Measurements from ENCODE around the gene MOB3B. TPM values are rescaled to one million over a fixed set of nuclear protein-coding genes. Genes with fewer than 3 reads are reported as not detected.

MOB3B gene
- total RNA-seq, 2 donors from 2014 or later, result 1.3 to 2.3 TPM

- no peak for DNase-seq (ENCODE audit: low spot score in 2 of 2)
- Mint-ChIP-seq H3K27ac (no peak overlapping the region), H3K36me3 (peaks cover 0 to 6% of the 10 kb centered on the region in 2 donors), H3K9me3 (no peaks in the 10 kb centered on the region)
- no peak for ATAC-seq
These were observed 121.1 kb downstream of the MOB3B start for GRCh38 chr9:27408482-27408881.

GRCh38 chr9:27408001-27408400 is 121.6 kb downstream of the MOB3B start:
- no peak for ATAC-seq
- Mint-ChIP-seq H3K9me3 (no peaks in the 10 kb centered on the region), H3K36me3 (peaks cover 0 to 6% of the 10 kb centered on the region in 2 donors)

GRCh38 chr9:27407491-27407890 is 122.1 kb downstream of the MOB3B start:
- Mint-ChIP-seq H3K9me3 (no peaks in the 10 kb centered on the region), H3K36me3 (peaks cover 0 to 6% of the 10 kb centered on the region in 2 donors), H3K27ac (no peak overlapping the region)
- ATAC-seq, result no peak
- no peak for DNase-seq (ENCODE audit: low spot score in 2 of 2)

More at GRCh38 chr9:27408001-27408400, 121.6 kb downstream of the MOB3B start:
- no peak overlapping the region for H3K27ac Mint-ChIP-seq
- no peak for DNase-seq (ENCODE audit: low spot score in 2 of 2)

GRCh38 chr9:27404661-27405060 is 125.0 kb downstream of the MOB3B start:
- ATAC-seq (no peak), DNase-seq (ENCODE audit: low spot score in 2 of 2) (no peak)
- peaks cover 0 to 6% of the 10 kb centered on the region in 2 donors for H3K36me3 Mint-ChIP-seq
- no peak overlapping the region for H3K27ac Mint-ChIP-seq
- H3K9me3 Mint-ChIP-seq, result no peaks in the 10 kb centered on the region

- ATAC-seq (no peak), DNase-seq (ENCODE audit: low spot score in 2 of 2) (no peak)
- peaks cover 0 to 6% of the 10 kb centered on the region in 2 donors for H3K36me3 Mint-ChIP-seq
- H3K27ac Mint-ChIP-seq, result no peak overlapping the region
- H3K9me3 Mint-ChIP-seq, result no peaks in the 10 kb centered on the region
These were observed 127.0 kb downstream of the MOB3B start for GRCh38 chr9:27402626-27403025.

GRCh38 chr9:27400334-27400880 is 129.2 kb downstream of the MOB3B start:
- DNase-seq (ENCODE audit: low spot score in 2 of 2) (no peak), ATAC-seq (no peak)
- H3K27ac Mint-ChIP-seq, result no peak overlapping the region
- H3K36me3 Mint-ChIP-seq, result no peaks in the 10 kb centered on the region
- no peaks in the 10 kb centered on the region for H3K9me3 Mint-ChIP-seq

- Mint-ChIP-seq H3K36me3 (no peaks in the 10 kb centered on the region), H3K9me3 (no peaks in the 10 kb centered on the region), H3K27ac (no peak overlapping the region)
- DNase-seq (ENCODE audit: low spot score in 2 of 2) (no peak), ATAC-seq (no peak)
These were observed 130.5 kb downstream of the MOB3B start for GRCh38 chr9:27398982-27399653.

GRCh38 chr9:27396495-27396894 is 133.1 kb downstream of the MOB3B start:
- DNase-seq (ENCODE audit: low spot score in 2 of 2) (no peak), ATAC-seq (no peak)
- Mint-ChIP-seq H3K9me3 (no peaks in the 10 kb centered on the region), H3K27ac (no peak overlapping the region), H3K36me3 (no peaks in the 10 kb centered on the region)

- no peak for ATAC-seq
- DNase-seq (ENCODE audit: low spot score in 2 of 2), result no peak
- H3K9me3 Mint-ChIP-seq, result no peaks in the 10 kb centered on the region
- H3K27ac Mint-ChIP-seq, result no peak overlapping the region
- H3K36me3 Mint-ChIP-seq, result no peaks in the 10 kb centered on the region
These were observed 134.1 kb downstream of the MOB3B start for GRCh38 chr9:27395484-27395921.

- no peaks in the 10 kb centered on the region for H3K9me3 Mint-ChIP-seq
- H3K27ac Mint-ChIP-seq, result no peak overlapping the region
- no peaks in the 10 kb centered on the region for H3K36me3 Mint-ChIP-seq
- no peak for ATAC-seq
- DNase-seq (ENCODE audit: low spot score in 2 of 2), result no peak
These were observed 134.8 kb downstream of the MOB3B start for GRCh38 chr9:27394826-27395201.

- H3K9me3 Mint-ChIP-seq, result no peaks in the 10 kb centered on the region
- no peak for DNase-seq (ENCODE audit: low spot score in 2 of 2)
- H3K27ac Mint-ChIP-seq, result no peak overlapping the region
- no peak for ATAC-seq
- H3K36me3 Mint-ChIP-seq, result no peaks in the 10 kb centered on the region
These were observed 135.3 kb downstream of the MOB3B start for GRCh38 chr9:27394154-27394825.

- Mint-ChIP-seq H3K36me3 (no peaks in the 10 kb centered on the region), H3K27ac (no peak overlapping the region), H3K9me3 (no peaks in the 10 kb centered on the region)
- DNase-seq (ENCODE audit: low spot score in 2 of 2) (no peak), ATAC-seq (no peak)
These were observed 136.4 kb downstream of the MOB3B start for GRCh38 chr9:27393054-27393846.

GRCh38 chr9:27392451-27392850 is 137.2 kb downstream of the MOB3B start:
- DNase-seq (ENCODE audit: low spot score in 2 of 2), result no peak
- Mint-ChIP-seq H3K9me3 (no peaks in the 10 kb centered on the region), H3K27ac (no peak overlapping the region), H3K36me3 (no peaks in the 10 kb centered on the region)
- no peak for ATAC-seq

- no peak for ATAC-seq
- Mint-ChIP-seq H3K9me3 (no peaks in the 10 kb centered on the region), H3K36me3 (no peaks in the 10 kb centered on the region), H3K27ac (no peak overlapping the region)
- no peak for DNase-seq (ENCODE audit: low spot score in 2 of 2)
These were observed 138.3 kb downstream of the MOB3B start for GRCh38 chr9:27391040-27391895.

- ATAC-seq, result no peak
These were observed 141.5 kb downstream of the MOB3B start for GRCh38 chr9:27388150-27388549.

GRCh38 chr9:27387722-27388121 is 141.9 kb downstream of the MOB3B start:
- H3K36me3 Mint-ChIP-seq, result no peaks in the 10 kb centered on the region
- H3K27ac Mint-ChIP-seq, result no peak overlapping the region
- no peaks in the 10 kb centered on the region for H3K9me3 Mint-ChIP-seq
- no peak for DNase-seq (ENCODE audit: low spot score in 2 of 2)
- ATAC-seq, result no peak

More at GRCh38 chr9:27388150-27388549, 141.5 kb downstream of the MOB3B start:
- H3K36me3 Mint-ChIP-seq, result no peaks in the 10 kb centered on the region
- H3K27ac Mint-ChIP-seq, result no peak overlapping the region
- no peak for DNase-seq (ENCODE audit: low spot score in 2 of 2)
- H3K9me3 Mint-ChIP-seq, result no peaks in the 10 kb centered on the region
